B cell (primary cell): ENCODE measurements around the gene WFDC9. TPM values are rescaled to one million over a fixed set of nuclear protein-coding genes. Genes with fewer than 3 reads are reported as not detected.

Source experiments
- ATAC-seq: fragments of 200-7000 bp; cut with Tn5 transposase; one replicate; pipeline ENCODE4 v1.10.0; 2021; ENCODE audit warnings: low read depth, mild to moderate bottlenecking, moderate number of reproducible peaks, moderate library complexity
- CTCF ChIA-PET: fragments of 350-600 bp; sonication (Branson Sonifier 250); formaldehyde crosslinking; loops from one replicate; lab custom pipeline; 2021; ENCODE audit warnings: antibody characterized with exemption, inconsistent platforms; lab: Charles Lee
- POLR2A ChIA-PET: fragments of 350-600 bp; sonication (Branson Sonifier 250); formaldehyde crosslinking; loops from one replicate; lab custom pipeline; 2021; ENCODE audit warnings: antibody characterized with exemption; lab: Charles Lee
- DNase-seq: peaks from one replicate; pipeline ENCODE4 v3.0.0; 2013
- H2AFZ ChIP-seq: 2 replicates; pipeline ENCODE4 v1.6.1; 2012; ENCODE audit warnings: mild to moderate bottlenecking, low read depth, low read length; ENCODE audit not compliant: insufficient read depth, poor library complexity, severe bottlenecking
- H3K27ac ChIP-seq, 2 donors: 1 replicate in 1 of 2; 2 replicates in 1 of 2; pipeline ENCODE4 v1.5.1; 2012 to 2013; ENCODE audit warnings: low read length in 2 of 2, mild to moderate bottlenecking in 2 of 2, moderate library complexity in 1 of 2
- H3K27me3 ChIP-seq, 4 experiments: fragments of 200-600 bp in 1 of 4; sonication (generic) in 1 of 4; replicated peaks in 1 of 4; 1 replicate in 2 of 4; 2 replicates in 2 of 4; pipeline versions ENCODE4 v1.6.1 to v1.7.0; 2013 to 2016; ENCODE audit warnings: low read length in 3 of 4, mild to moderate bottlenecking in 2 of 4, mixed read lengths in 1 of 4, moderate library complexity in 1 of 4; ENCODE audit not compliant: insufficient read depth in 4 of 4, control insufficient read depth in 3 of 4; ENCODE audit errors: control extremely low read depth in 1 of 4
- H3K36me3 ChIP-seq, 2 experiments: replicated peaks in 1 of 2; 1 replicate in 1 of 2; 2 replicates in 1 of 2; pipeline versions ENCODE4 v1.6.1 to v1.7.1; 2013; ENCODE audit warnings: low read length in 1 of 2; ENCODE audit not compliant: insufficient read depth in 2 of 2, control insufficient read depth in 1 of 2; ENCODE audit errors: control extremely low read depth in 1 of 2, extremely low read depth in 1 of 2
- H3K4me1 ChIP-seq, 2 donors: fragments of 200-600 bp in 1 of 2; sonication (generic) in 1 of 2; 1 replicate in 1 of 2; 2 replicates in 1 of 2; pipeline versions ENCODE4 v1.5.1 to v1.6.1; 2013 to 2017; ENCODE audit warnings: low read length in 2 of 2; ENCODE audit not compliant: control insufficient read depth in 2 of 2, insufficient read depth in 2 of 2
- H3K4me2 ChIP-seq: replicated peaks from 2 replicates; pipeline ENCODE3; 2012; ENCODE audit warnings: mild to moderate bottlenecking, low read depth, low read length; ENCODE audit not compliant: poor library complexity, severe bottlenecking
- H3K4me3 ChIP-seq, 5 experiments: fragments of 200-600 bp in 1 of 5; sonication (generic) in 1 of 5; 1 replicate in 3 of 5; 2 replicates in 2 of 5; pipeline versions ENCODE4 v1.5.1 to v1.7.0; 2011 to 2016; ENCODE audit warnings: low read length in 4 of 5, mild to moderate bottlenecking in 4 of 5, low read depth in 2 of 5, control low read depth in 1 of 5, moderate library complexity in 1 of 5; ENCODE audit not compliant: insufficient read depth in 1 of 5; ENCODE audit errors: control extremely low read depth in 1 of 5, extremely low read depth in 1 of 5
- H3K79me2 ChIP-seq: fragments of 200-600 bp; sonication (generic); one replicate; pipeline ENCODE4 v1.6.0; 2016; ENCODE audit warnings: low read length; ENCODE audit not compliant: control insufficient read depth, insufficient read depth
- H3K9ac ChIP-seq: fragments of 200-600 bp; sonication (generic); 2 replicates; pipeline ENCODE4 v1.6.1; 2017; ENCODE audit warnings: mild to moderate bottlenecking, low read length, moderate library complexity
- H3K9me3 ChIP-seq, 3 donors: one replicate each; pipeline versions ENCODE4 v1.6.1 to v1.7.1; 2013; ENCODE audit warnings: low read length in 2 of 3; ENCODE audit not compliant: control insufficient read depth in 2 of 3, insufficient read depth in 1 of 3; ENCODE audit errors: control extremely low read depth in 1 of 3
- H4K20me1 ChIP-seq: 2 replicates; pipeline ENCODE4 v1.6.0; 2012; ENCODE audit warnings: mild to moderate bottlenecking, low read length; ENCODE audit not compliant: insufficient read depth, control insufficient read depth, poor library complexity, severe bottlenecking
- H3K27ac Mint-ChIP-seq: one replicate; pipeline ENCODE4 v1.8.0; 2021; ENCODE audit warnings: mixed read lengths
- H3K27me3 Mint-ChIP-seq: one replicate; pipeline ENCODE4 v1.8.0; 2021; ENCODE audit warnings: mixed read lengths
- H3K4me1 Mint-ChIP-seq: one replicate; pipeline ENCODE4 v1.8.0; 2021; ENCODE audit warnings: mixed read lengths
- H3K4me3 Mint-ChIP-seq: one replicate; pipeline ENCODE4 v1.8.0; 2021; ENCODE audit warnings: mixed read lengths
- H3K9me3 Mint-ChIP-seq: one replicate; pipeline ENCODE4 v1.8.0; 2022; ENCODE audit warnings: mixed read lengths; ENCODE audit not compliant: insufficient read depth
- CTCF ChIP-seq: fragments of 200-600 bp; IDR thresholded peaks from one replicate; pipeline ENCODE4 v1.8.0; 2022; ENCODE audit warnings: antibody characterized with exemption, mild to moderate bottlenecking
- EZH2 ChIP-seq: IDR thresholded peaks from 2 replicates; pipeline ENCODE4 v1.6.1; 2012; ENCODE audit warnings: borderline replicate concordance, low read depth, mild to moderate bottlenecking, moderate library complexity, low read length; ENCODE audit not compliant: insufficient read depth, poor library complexity, severe bottlenecking
- WGBS: methylation state at CpG from one replicate; pipeline ENCODE4 v1.1.5; 2013; ENCODE audit warnings: missing lambda C conversion rate; ENCODE audit not compliant: insufficient coverage; 5-methylcytosine and 5-hydroxymethylcytosine counted together
- intact Hi-C: fragments of 100-400 bp; cut with micrococcal nuclease; formaldehyde crosslinking; loops from one replicate; pipeline ENCODE4 v1.10.0; 2022
- polyA plus RNA-seq: library from polyadenylated mRNA; depleted of rRNA; stranded (reverse); fragments of >200 nt; gene quantifications from 2 replicates; pipeline ENCODE4 v1.2.3, GENCODE V29; 2012
- total RNA-seq, 2 donors: library from RNA; stranded (reverse); fragments of 120-200 nt in 1 of 2; gene quantifications; 1 replicate in 1 of 2; 2 replicates in 1 of 2; pipeline versions ENCODE4 v1.2.3 to v1.2.4, GENCODE V29; 2013 to 2022

WFDC9 gene
- total and polyA plus RNA-seq, 2 donors (not counting 1 experiment from before 2014, with no cell fraction given): not detected

GRCh38 chr20:45629496-45630100, 1.5 kb downstream of the WFDC9 start, which contains the start of gene WFDC10A:
TSS of gene WFDC10A (plus strand) at chr20:45629739. CDS start at chr20:45629814, 75 bp downstream.
- H3K4me3 Mint-ChIP-seq: peak within 1 kb of the TSS; percentile 32
- intact Hi-C loops: loop anchor here (1.0 kb wide), 1 partner anchor 142 kb away; no protein-coding TSS in a partner anchor
- 17% methylated on average over 9 of the region's 9 CpGs for WGBS

More at GRCh38 chr20:45629496-45630100, 1.5 kb downstream of the WFDC9 start, which contains the start of gene WFDC10A:
- peaks cover 37% of the 10 kb centered on the region for H3K27me3 Mint-ChIP-seq
- Histone ChIP-seq H3K9me3 (peaks cover 0 to 4% (median 0%) of the 10 kb centered on the region in 3 donors), H3K36me3 (no peaks in the 10 kb centered on the region), H3K27me3 (peaks cover 0 to 4% (median 0%) of the 10 kb centered on the region in 4 experiments), H3K4me2 (peak within 1 kb of the TSS; percentile 42), H2AFZ (peak within 1 kb of the TSS; percentile 68), H3K4me3 (no peak within 1 kb of the TSS), H4K20me1 (no peaks in the 10 kb centered on the region), H3K27ac (no peak within 1 kb of the TSS), H3K79me2 (no peaks in the 10 kb centered on the region), H3K9ac (no peak within 1 kb of the TSS), H3K4me1 (peaks cover 4 to 5% of the 10 kb centered on the region in 2 donors)
- peaks cover 4% of the 10 kb centered on the region for H3K4me1 Mint-ChIP-seq
- DNase-seq (peak; percentile 54), ATAC-seq (peak; percentile 67)
- no peaks in the 10 kb centered on the region for H3K9me3 Mint-ChIP-seq
- ChIA-PET CTCF (interaction anchor here (0.6 to 3.1 kb wide), 8 partner anchors 10 to 268 kb away, joined by 3 to 18 read pairs (median 4); no protein-coding TSS in a partner anchor), POLR2A (no interaction called here)
- TF ChIP-seq CTCF: peak; percentile 78
- no peak for TF ChIP-seq EZH2
- H3K27ac Mint-ChIP-seq: no peak within 1 kb of the TSS
